Endodermal cell (in vitro differentiated cells): ENCODE measurements around the gene KEL. TPM values are rescaled to one million over a fixed set of nuclear protein-coding genes. Genes with fewer than 3 reads are reported as not detected.

Source experiments
- DNase-seq: peaks from one replicate; pipeline ENCODE4 v3.0.0-alpha.2; 2017
- H3K27ac ChIP-seq: 2 replicates; pipeline ENCODE4 v1.5.1; 2013; ENCODE audit warnings: mild to moderate bottlenecking, low read depth, low read length, moderate library complexity
- H3K27me3 ChIP-seq: 2 replicates; pipeline ENCODE4 v1.6.1; 2013; ENCODE audit warnings: mild to moderate bottlenecking, low read length, moderate library complexity; ENCODE audit not compliant: insufficient read depth, control insufficient read depth, poor library complexity, severe bottlenecking
- H3K36me3 ChIP-seq: 2 replicates; pipeline ENCODE4 v1.7.0; 2013; ENCODE audit warnings: mild to moderate bottlenecking, low read length, moderate library complexity; ENCODE audit not compliant: control insufficient read depth, insufficient read depth
- H3K4me1 ChIP-seq: one replicate; pipeline ENCODE4 v1.7.0; 2013; ENCODE audit warnings: low read length; ENCODE audit not compliant: control insufficient read depth, insufficient read depth
- H3K4me3 ChIP-seq: 2 replicates; pipeline ENCODE4 v1.5.1; 2013; ENCODE audit warnings: mild to moderate bottlenecking, low read length, moderate library complexity
- H3K9ac ChIP-seq: 2 replicates; pipeline ENCODE4 v1.6.1; 2013; ENCODE audit warnings: mild to moderate bottlenecking, low read length, moderate library complexity; ENCODE audit not compliant: poor library complexity, severe bottlenecking; ENCODE audit errors: extremely low read depth
- H3K9me3 ChIP-seq: 2 replicates; pipeline ENCODE4 v1.6.1; 2013; ENCODE audit warnings: mild to moderate bottlenecking, low read length, moderate library complexity; ENCODE audit not compliant: control insufficient read depth
- H3K27ac Mint-ChIP-seq: 2 replicates; pipeline ENCODE4 v1.8.0; 2020; ENCODE audit warnings: mixed read lengths
- H3K27me3 Mint-ChIP-seq: 2 replicates; pipeline ENCODE4 v1.8.0; 2021; ENCODE audit warnings: mild to moderate bottlenecking, mixed read lengths; ENCODE audit not compliant: insufficient read depth
- H3K36me3 Mint-ChIP-seq: 2 replicates; pipeline ENCODE4 v1.8.0; 2020; ENCODE audit warnings: low read depth, mixed read lengths
- H3K4me1 Mint-ChIP-seq: 2 replicates; pipeline ENCODE4 v1.8.0; 2020; ENCODE audit warnings: mixed read lengths
- H3K4me3 Mint-ChIP-seq: 2 replicates; pipeline ENCODE4 v1.8.0; 2020; ENCODE audit warnings: mild to moderate bottlenecking, moderate library complexity, mixed read lengths
- H3K9me3 Mint-ChIP-seq: 2 replicates; pipeline ENCODE4 v1.8.0; 2020; ENCODE audit warnings: mild to moderate bottlenecking, mixed read lengths
- CTCF ChIP-seq: fragments of 200-600 bp; sonication (generic); conservative IDR thresholded peaks from 2 replicates; pipeline ENCODE4 v1.5.0; 2021; ENCODE audit warnings: antibody characterized with exemption, mild to moderate bottlenecking
- WGBS, 2 experiments: methylation state at CpG; one replicate each; pipeline versions ENCODE4 v1.1.5 to v1.1.7; 2013; ENCODE audit warnings: missing lambda C conversion rate in 2 of 2, mixed read lengths in 1 of 2; ENCODE audit not compliant: insufficient coverage in 1 of 2, insufficient read length in 1 of 2; 5-methylcytosine and 5-hydroxymethylcytosine counted together
- total RNA-seq, 2 donors: library from RNA; stranded (reverse); fragmentation: NEBNext Ultra II Directional in 1 of 2; extraction: Animal tissue kit (Norgen Biotek cat#: 25700) in 1 of 2; gene quantifications; 2 replicates in 1 of 2; 3 replicates in 1 of 2; pipeline ENCODE4 v1.2.1, GENCODE V29; 2021

KEL gene
- total RNA-seq, 2 donors from 2014 or later = 79.4 to 86.0 TPM

- Mint-ChIP-seq H3K27me3 (no peaks in the 10 kb centered on the region), H3K4me3 (no peak overlapping the region), H3K9me3 (no peaks in the 10 kb centered on the region), H3K36me3 (peaks cover 71% of the 10 kb centered on the region), H3K4me1 (no peaks in the 10 kb centered on the region), H3K27ac (no peak overlapping the region)
- TF ChIP-seq CTCF = no peak
- Histone ChIP-seq H3K4me1 (no peaks in the 10 kb centered on the region), H3K4me3 (no peak overlapping the region), H3K27me3 (no peaks in the 10 kb centered on the region), H3K27ac (no peak overlapping the region), H3K9ac (no peak overlapping the region), H3K9me3 (no peaks in the 10 kb centered on the region), H3K36me3 (no peaks in the 10 kb centered on the region)
- WGBS, 2 experiments = 92 to 93% methylated on average over 3 to 6 of the region's 6 CpGs
- no peak for DNase-seq
Observed at GRCh38 chr7:142942746-142943145, 19.4 kb downstream of the KEL start.

GRCh38 chr7:142941541-142941940 lies 20.6 kb downstream of the KEL start:
- no peak overlapping the region for H3K27ac ChIP-seq
- H3K4me1 Mint-ChIP-seq = no peaks in the 10 kb centered on the region
- no peak overlapping the region for H3K4me3 Mint-ChIP-seq
- H3K36me3 Mint-ChIP-seq = peaks cover 59% of the 10 kb centered on the region
- no peak overlapping the region for H3K9ac ChIP-seq
- no peak overlapping the region for H3K4me3 ChIP-seq
- peaks cover under 1% of the 10 kb centered on the region for H3K27me3 Mint-ChIP-seq
- no peak for TF ChIP-seq CTCF
- 96 to 100% methylated on average over 5 to 7 of the region's 7 CpGs for WGBS, 2 experiments
- no peak overlapping the region for H3K27ac Mint-ChIP-seq
- no peaks in the 10 kb centered on the region for H3K4me1 ChIP-seq
- no peaks in the 10 kb centered on the region for H3K36me3 ChIP-seq
- H3K9me3 Mint-ChIP-seq = no peaks in the 10 kb centered on the region
- H3K27me3 ChIP-seq = no peaks in the 10 kb centered on the region
- no peaks in the 10 kb centered on the region for H3K9me3 ChIP-seq
- DNase-seq = no peak

GRCh38 chr7:142940966-142941535 lies 21.1 kb downstream of the KEL start:
- H3K27ac ChIP-seq = no peak overlapping the region
- Mint-ChIP-seq H3K4me3 (no peak overlapping the region), H3K27ac (no peak overlapping the region), H3K27me3 (peaks cover 2% of the 10 kb centered on the region), H3K4me1 (no peaks in the 10 kb centered on the region), H3K9me3 (no peaks in the 10 kb centered on the region), H3K36me3 (peaks cover 54% of the 10 kb centered on the region)
- no peak for TF ChIP-seq CTCF
- no peak overlapping the region for H3K9ac ChIP-seq
- no peaks in the 10 kb centered on the region for H3K27me3 ChIP-seq
- no peak overlapping the region for H3K4me3 ChIP-seq
- no peaks in the 10 kb centered on the region for H3K9me3 ChIP-seq
- H3K4me1 ChIP-seq = no peaks in the 10 kb centered on the region
- no peaks in the 10 kb centered on the region for H3K36me3 ChIP-seq
- WGBS, 2 experiments = 92 to 93% methylated on average over 5 to 10 of the region's 10 CpGs
- DNase-seq = no peak
